ENCODE measurements around the gene SLC30A1. TPM values are rescaled to one million over a fixed set of nuclear protein-coding genes. Genes with fewer than 3 reads are reported as not detected.

The SLC30A1 gene
- total and polyA plus RNA-seq, 4 donors: 6.1 to 24.4 (median 12.4) TPM

DNA sequence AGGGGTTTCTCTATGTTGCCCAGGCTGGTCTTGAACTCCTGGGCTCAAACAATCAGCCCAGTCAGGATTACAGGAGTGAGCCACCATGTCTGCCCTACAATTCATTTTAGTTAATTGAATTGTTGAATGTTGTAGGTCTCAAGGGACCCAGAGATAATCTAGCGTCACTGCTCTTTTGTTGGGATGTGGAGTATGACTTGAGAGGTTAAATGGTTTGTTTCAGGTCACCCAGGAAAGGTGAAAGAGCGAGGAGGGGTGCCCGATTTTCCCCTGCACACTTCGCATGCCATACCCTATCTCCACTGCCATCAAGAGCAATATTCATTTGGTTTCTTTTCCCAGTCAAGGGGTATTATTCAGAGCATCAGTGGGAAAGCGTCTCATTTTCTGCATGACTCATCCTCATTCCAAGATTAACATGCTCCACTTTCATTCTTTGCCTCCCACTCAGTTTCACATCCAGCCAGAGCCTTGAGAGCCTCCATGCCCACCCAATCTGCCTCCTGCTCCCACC lies 13.1 kb upstream of the SLC30A1 start:
- H3K36me3 ChIP-seq (ENCODE audit: control insufficient read depth in 1 of 2, insufficient read depth in 2 of 2, low read length in 1 of 2): no peaks in the 10 kb centered on the region
- H3K27ac ChIP-seq (ENCODE audit: low read depth in 1 of 2, low read length in 2 of 2): peak overlapping the region in 1 of 2 donors; percentile 17
- no peak overlapping the region for H3K4me3 ChIP-seq (ENCODE audit: low read length in 2 of 2)
- H3K9me3 ChIP-seq (ENCODE audit: control insufficient read depth, low read length): no peaks in the 10 kb centered on the region
- no peaks in the 10 kb centered on the region for H3K4me1 ChIP-seq (ENCODE audit: control insufficient read depth in 1 of 2, insufficient read depth in 2 of 2, low read length in 2 of 2)
- WGBS, 2 donors: 44 to 49% methylated on average over 5 of the region's 5 CpGs
- peak; percentile 55 for ATAC-seq (ENCODE audit: low FRiP score)
- intact Hi-C loops (cut with DNase I): no loop called here
- no peak for DNase-seq
- no peaks in the 10 kb centered on the region for H3K27me3 ChIP-seq (ENCODE audit: control insufficient read depth in 1 of 2, insufficient read depth in 2 of 2, low read length in 1 of 2)

DNA sequence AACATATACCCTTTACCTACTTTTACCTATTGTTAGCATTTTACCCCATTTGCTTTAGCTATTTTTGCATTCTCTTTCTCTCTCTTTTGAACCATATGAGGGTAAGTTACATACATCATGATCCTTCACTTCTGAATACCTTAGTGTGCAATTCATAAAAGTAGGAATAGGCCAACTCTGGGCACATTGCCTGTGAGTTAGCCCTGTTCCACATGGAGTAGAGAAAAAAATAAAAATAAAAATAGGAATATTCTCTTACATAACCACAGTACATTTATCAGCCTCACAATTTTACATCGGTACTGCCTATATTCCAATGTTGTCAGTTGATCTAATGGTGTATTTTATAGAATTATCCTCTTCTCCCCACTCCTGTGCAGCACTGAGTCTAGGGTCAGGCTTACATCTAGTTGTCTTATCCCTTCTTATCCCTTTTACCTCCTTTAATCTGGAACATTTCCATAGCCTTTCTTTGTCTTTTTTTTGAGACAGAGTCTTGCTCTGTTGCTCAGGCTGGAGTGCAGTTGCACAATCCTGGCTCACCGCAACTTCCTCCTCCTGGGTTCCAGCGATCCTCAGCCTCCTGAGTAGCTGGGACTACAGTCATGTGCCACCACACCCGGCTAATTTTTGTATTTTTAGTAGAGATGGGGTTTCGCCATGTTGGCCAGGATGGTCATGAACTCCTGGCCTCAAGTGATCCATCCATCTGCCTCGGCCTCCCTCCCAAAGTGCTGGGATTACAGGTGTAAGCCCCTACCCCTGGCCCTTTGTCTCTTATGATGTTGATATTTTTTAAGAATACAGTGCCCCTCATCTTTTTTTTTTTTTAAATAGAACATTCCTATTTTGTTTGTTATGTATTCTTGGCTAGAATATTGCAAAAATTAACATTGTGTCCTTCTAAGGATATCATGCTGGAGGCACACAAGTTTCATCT lies 11.1 kb upstream of the SLC30A1 start:
- DNase-seq (peak; percentile 84 to 93), ATAC-seq (ENCODE audit: low FRiP score) (peak; percentile 88)
- Histone ChIP-seq H3K27me3 (ENCODE audit: control insufficient read depth in 1 of 2, insufficient read depth in 2 of 2, low read length in 1 of 2) (no peaks in the 10 kb centered on the region), H3K36me3 (ENCODE audit: control insufficient read depth in 1 of 2, insufficient read depth in 2 of 2, low read length in 1 of 2) (no peaks in the 10 kb centered on the region), H3K9me3 (ENCODE audit: control insufficient read depth, low read length) (no peaks in the 10 kb centered on the region), H3K4me3 (ENCODE audit: low read length in 2 of 2) (no peak overlapping the region), H3K4me1 (ENCODE audit: control insufficient read depth in 1 of 2, insufficient read depth in 2 of 2, low read length in 2 of 2) (no peaks in the 10 kb centered on the region), H3K27ac (ENCODE audit: low read depth in 1 of 2, low read length in 2 of 2) (no peak overlapping the region)
- WGBS, 2 donors: 41 to 52% methylated on average over 6 of the region's 6 CpGs
- intact Hi-C loops (cut with DNase I): no loop called here

- DNase-seq (no peak), ATAC-seq (ENCODE audit: low FRiP score) (no peak)
- H3K9me3 ChIP-seq (ENCODE audit: control insufficient read depth, low read length): no peaks in the 10 kb centered on the region
- H3K27me3 ChIP-seq (ENCODE audit: control insufficient read depth in 1 of 2, insufficient read depth in 2 of 2, low read length in 1 of 2): no peaks in the 10 kb centered on the region
- H3K4me3 ChIP-seq (ENCODE audit: low read length in 2 of 2): no peak overlapping the region
- no peak overlapping the region for H3K27ac ChIP-seq (ENCODE audit: low read depth in 1 of 2, low read length in 2 of 2)
- H3K36me3 ChIP-seq (ENCODE audit: control insufficient read depth in 1 of 2, insufficient read depth in 2 of 2, low read length in 1 of 2): no peaks in the 10 kb centered on the region
- WGBS, 2 donors: 96 to 98% methylated on average over 4 of the region's 4 CpGs
- intact Hi-C loops (cut with DNase I): no loop called here
- H3K4me1 ChIP-seq (ENCODE audit: control insufficient read depth in 1 of 2, insufficient read depth in 2 of 2, low read length in 2 of 2): no peaks in the 10 kb centered on the region
Observed at GRCh38 chr1:211588711-211589110, 9.8 kb upstream of the SLC30A1 start.

- WGBS, 2 donors: 92 to 98% methylated on average over 2 of the region's 2 CpGs
- no peaks in the 10 kb centered on the region for H3K36me3 ChIP-seq (ENCODE audit: control insufficient read depth in 1 of 2, insufficient read depth in 2 of 2, low read length in 1 of 2)
- H3K9me3 ChIP-seq (ENCODE audit: control insufficient read depth, low read length): no peaks in the 10 kb centered on the region
- H3K27me3 ChIP-seq (ENCODE audit: control insufficient read depth in 1 of 2, insufficient read depth in 2 of 2, low read length in 1 of 2): no peaks in the 10 kb centered on the region
- DNase-seq: no peak
- intact Hi-C loops (cut with DNase I): no loop called here
- H3K4me1 ChIP-seq (ENCODE audit: control insufficient read depth in 1 of 2, insufficient read depth in 2 of 2, low read length in 2 of 2): no peaks in the 10 kb centered on the region
- H3K4me3 ChIP-seq (ENCODE audit: low read length in 2 of 2): no peak overlapping the region
- no peak for ATAC-seq (ENCODE audit: low FRiP score)
- H3K27ac ChIP-seq (ENCODE audit: low read depth in 1 of 2, low read length in 2 of 2): no peak overlapping the region
Observed at GRCh38 chr1:211587123-211587522, 8.2 kb upstream of the SLC30A1 start.

DNA sequence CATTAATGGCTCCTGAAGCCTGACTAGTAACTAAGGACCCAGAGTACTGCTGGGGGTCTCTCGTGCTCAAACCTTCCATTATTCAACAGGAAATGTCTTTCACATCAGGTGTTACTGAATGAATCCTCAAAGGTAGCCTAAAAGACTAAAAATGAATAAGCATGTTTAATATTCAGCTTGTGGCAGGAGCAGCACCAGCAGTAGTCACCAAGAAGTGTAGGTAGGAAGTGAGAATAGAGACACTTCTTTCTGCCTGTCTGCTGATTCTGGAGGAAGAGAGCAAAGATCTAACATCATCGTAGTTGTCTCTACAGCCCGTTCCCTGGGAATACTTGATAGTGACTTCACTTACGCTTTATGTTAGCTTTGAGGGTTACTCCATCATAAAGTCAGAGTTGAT lies 7.6 kb upstream of the SLC30A1 start:
- ATAC-seq (ENCODE audit: low FRiP score): no peak
- no peaks in the 10 kb centered on the region for H3K4me1 ChIP-seq (ENCODE audit: control insufficient read depth in 1 of 2, insufficient read depth in 2 of 2, low read length in 2 of 2)
- intact Hi-C loops (cut with DNase I): no loop called here
- no peak for DNase-seq
- no peak overlapping the region for H3K4me3 ChIP-seq (ENCODE audit: low read length in 2 of 2)
- H3K27me3 ChIP-seq (ENCODE audit: control insufficient read depth in 1 of 2, insufficient read depth in 2 of 2, low read length in 1 of 2): no peaks in the 10 kb centered on the region
- 91 to 94% methylated on average over 4 of the region's 4 CpGs for WGBS, 2 donors
- H3K36me3 ChIP-seq (ENCODE audit: control insufficient read depth in 1 of 2, insufficient read depth in 2 of 2, low read length in 1 of 2): no peaks in the 10 kb centered on the region
- H3K9me3 ChIP-seq (ENCODE audit: control insufficient read depth, low read length): no peaks in the 10 kb centered on the region
- no peak overlapping the region for H3K27ac ChIP-seq (ENCODE audit: low read depth in 1 of 2, low read length in 2 of 2)

- H3K36me3 ChIP-seq (ENCODE audit: control insufficient read depth in 1 of 2, insufficient read depth in 2 of 2, low read length in 1 of 2): no peaks in the 10 kb centered on the region
- no peaks in the 10 kb centered on the region for H3K9me3 ChIP-seq (ENCODE audit: control insufficient read depth, low read length)
- no peaks in the 10 kb centered on the region for H3K4me1 ChIP-seq (ENCODE audit: control insufficient read depth in 1 of 2, insufficient read depth in 2 of 2, low read length in 2 of 2)
- DNase-seq: no peak
- no peak for ATAC-seq (ENCODE audit: low FRiP score)
- H3K27ac ChIP-seq (ENCODE audit: low read depth in 1 of 2, low read length in 2 of 2): no peak overlapping the region
- H3K27me3 ChIP-seq (ENCODE audit: control insufficient read depth in 1 of 2, insufficient read depth in 2 of 2, low read length in 1 of 2): no peaks in the 10 kb centered on the region
- WGBS, 2 donors: 77% methylated on average over 11 of the region's 11 CpGs
- H3K4me3 ChIP-seq (ENCODE audit: low read length in 2 of 2): no peak overlapping the region
- intact Hi-C loops (cut with DNase I): no loop called here
Observed at GRCh38 chr1:211583011-211583992, 4.3 kb upstream of the SLC30A1 start.

DNA sequence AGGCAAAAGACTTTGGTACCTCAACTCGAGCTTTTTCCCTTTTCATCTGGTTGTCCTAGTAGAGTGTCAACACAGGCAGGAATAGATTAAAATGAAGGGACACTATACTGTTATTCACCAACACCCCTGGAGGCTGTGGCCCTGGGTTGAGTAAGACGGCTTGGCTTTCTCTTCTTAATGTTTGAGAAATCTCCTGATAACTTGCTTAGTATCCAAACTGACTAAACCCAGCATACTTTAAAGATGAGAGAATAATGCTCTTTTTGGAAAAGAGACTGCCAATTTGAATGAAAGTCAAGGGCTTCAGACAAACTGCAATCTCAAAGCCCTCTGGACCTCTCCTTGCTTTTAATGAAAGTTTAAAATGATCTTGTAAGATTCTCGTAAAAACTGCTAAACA lies 2.6 kb upstream of the SLC30A1 start:
- peak; percentile 19 for ATAC-seq (ENCODE audit: low FRiP score)
- H3K27me3 ChIP-seq (ENCODE audit: control insufficient read depth in 1 of 2, insufficient read depth in 2 of 2, low read length in 1 of 2): no peaks in the 10 kb centered on the region
- intact Hi-C loops (cut with DNase I): loop anchor here in 1 of 2 donors (2.0 kb wide), 1 partner anchor 31 kb away; no protein-coding TSS in a partner anchor
- no peaks in the 10 kb centered on the region for H3K4me1 ChIP-seq (ENCODE audit: control insufficient read depth in 1 of 2, insufficient read depth in 2 of 2, low read length in 2 of 2)
- WGBS, 2 donors: 7% methylated on average over 3 of the region's 3 CpGs
- DNase-seq: no peak
- peak overlapping the region; percentile 39 to 69 for H3K27ac ChIP-seq (ENCODE audit: low read depth in 1 of 2, low read length in 2 of 2)
- no peaks in the 10 kb centered on the region for H3K36me3 ChIP-seq (ENCODE audit: control insufficient read depth in 1 of 2, insufficient read depth in 2 of 2, low read length in 1 of 2)
- H3K4me3 ChIP-seq (ENCODE audit: low read length in 2 of 2): no peak overlapping the region
- H3K9me3 ChIP-seq (ENCODE audit: control insufficient read depth, low read length): no peaks in the 10 kb centered on the region

DNA sequence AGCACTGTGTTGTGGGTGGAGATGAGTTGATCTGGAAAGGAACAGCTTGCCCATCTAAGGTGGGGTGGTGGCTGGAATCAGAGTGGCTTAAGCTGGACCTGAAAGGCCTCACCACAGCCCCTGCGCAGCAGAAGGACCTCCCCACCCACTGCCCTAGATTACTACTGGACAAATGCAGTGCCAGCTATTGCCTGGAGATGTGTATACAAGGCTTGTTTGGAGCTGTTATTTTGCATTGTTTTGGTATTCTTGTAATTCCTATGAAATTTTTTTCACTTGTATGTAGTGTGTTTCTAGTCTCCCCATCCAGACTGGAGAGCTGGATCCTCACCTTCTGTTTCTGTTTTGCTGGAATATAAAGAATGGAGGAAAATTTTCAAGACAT lies 1.3 kb upstream of the SLC30A1 start:
- ATAC-seq (ENCODE audit: low FRiP score) (no peak), DNase-seq (no peak)
- H3K9me3 ChIP-seq (ENCODE audit: control insufficient read depth, low read length): no peaks in the 10 kb centered on the region
- peaks cover 2 to 6% of the 10 kb centered on the region in 2 donors for H3K4me1 ChIP-seq (ENCODE audit: control insufficient read depth in 1 of 2, insufficient read depth in 2 of 2, low read length in 2 of 2)
- intact Hi-C loops (cut with DNase I): loop anchor here in 1 of 2 donors (2.0 kb wide), 1 partner anchor 33 kb away; no protein-coding TSS in a partner anchor
- H3K36me3 ChIP-seq (ENCODE audit: control insufficient read depth in 1 of 2, insufficient read depth in 2 of 2, low read length in 1 of 2): peaks cover 0 to 3% of the 10 kb centered on the region in 2 donors
- H3K4me3 ChIP-seq (ENCODE audit: low read length in 2 of 2): no peak overlapping the region
- 49 to 77% methylated on average over 1 of the region's 1 CpG for WGBS, 2 donors
- H3K27me3 ChIP-seq (ENCODE audit: control insufficient read depth in 1 of 2, insufficient read depth in 2 of 2, low read length in 1 of 2): no peaks in the 10 kb centered on the region
- H3K27ac ChIP-seq (ENCODE audit: low read depth in 1 of 2, low read length in 2 of 2): peak overlapping the region; percentile 77 to 94
